Adrenal gland (tissue), 5 donors: ENCODE data around the gene DOCK1.

Experiments
- CTCF ChIP-seq, 6 experiments: fragments of 450-650 bp in 4 of 6; fragments of 200-600 bp in 2 of 6; sonication (generic) in 1 of 6; IDR thresholded peaks; 1 replicate in 5 of 6; 2 replicates in 1 of 6; pipeline versions ENCODE4 v1.5.1 to v1.8.0; 2016 to 2021; ENCODE audit warnings: antibody characterized with exemption in 6 of 6, mild to moderate bottlenecking in 2 of 6, moderate library complexity in 1 of 6
- POLR2A ChIP-seq, 2 donors: fragments of 450-650 bp; IDR thresholded peaks; one replicate each; pipeline ENCODE4 v1.6.1; 2017; ENCODE audit warnings: antibody characterized with exemption in 2 of 2, mild to moderate bottlenecking in 2 of 2, moderate library complexity in 1 of 2
- donor health status: DM: no; HTN: no; CAD: no.

DNA sequence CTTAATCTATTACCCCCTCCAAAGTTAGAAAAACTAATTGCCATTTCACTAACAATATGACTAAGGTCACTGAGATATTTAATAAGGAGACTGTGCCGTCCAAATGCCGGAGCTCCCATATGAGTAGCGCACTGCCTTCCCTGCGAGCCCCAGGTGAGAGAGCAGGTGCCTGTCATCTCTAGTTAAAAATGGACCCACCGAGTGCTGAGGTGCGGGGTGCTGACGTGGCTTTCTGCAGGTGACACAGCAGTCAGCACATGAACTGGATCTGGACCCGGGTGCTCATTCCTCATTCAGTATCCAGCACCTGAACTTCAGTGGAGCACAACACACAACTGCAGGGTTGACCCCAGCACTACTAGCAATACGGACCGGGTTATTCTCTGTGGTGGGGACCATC lies 505.8 kb downstream of the DOCK1 start:
- no peak for TF ChIP-seq CTCF (IDR thresholded peaks at IDR 0.05)
- no peak for TF ChIP-seq POLR2A (IDR thresholded peaks at IDR 0.05)
